ENCODE measurements around the gene RALGPS1.

RALGPS1 gene

GRCh38 chr9:126906091-126906490, 8.5 kb upstream of the RALGPS1 start:
- no peak for DNase-seq (ENCODE audit: low read depth)

DNA sequence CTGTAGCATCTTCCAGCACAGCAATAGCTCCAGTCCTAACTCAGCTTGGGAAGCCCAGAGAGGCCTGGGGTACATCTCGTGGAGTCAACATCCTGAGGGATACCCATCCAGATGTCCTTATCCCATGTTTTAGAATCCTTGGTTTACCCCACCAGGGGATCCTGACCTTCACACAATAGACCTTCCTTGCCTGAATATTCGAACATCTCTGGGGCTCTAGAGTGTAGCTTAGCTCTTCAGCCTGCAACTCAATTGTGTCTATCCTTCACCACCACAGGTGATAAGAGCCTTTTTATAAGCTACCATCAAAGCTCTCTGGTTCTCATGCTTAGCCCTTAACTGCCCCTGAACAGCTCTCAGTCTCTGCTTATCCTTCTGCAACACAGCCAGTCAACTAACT, 7.5 kb upstream of the RALGPS1 start:
- DNase-seq (ENCODE audit: low read depth): no peak

DNA sequence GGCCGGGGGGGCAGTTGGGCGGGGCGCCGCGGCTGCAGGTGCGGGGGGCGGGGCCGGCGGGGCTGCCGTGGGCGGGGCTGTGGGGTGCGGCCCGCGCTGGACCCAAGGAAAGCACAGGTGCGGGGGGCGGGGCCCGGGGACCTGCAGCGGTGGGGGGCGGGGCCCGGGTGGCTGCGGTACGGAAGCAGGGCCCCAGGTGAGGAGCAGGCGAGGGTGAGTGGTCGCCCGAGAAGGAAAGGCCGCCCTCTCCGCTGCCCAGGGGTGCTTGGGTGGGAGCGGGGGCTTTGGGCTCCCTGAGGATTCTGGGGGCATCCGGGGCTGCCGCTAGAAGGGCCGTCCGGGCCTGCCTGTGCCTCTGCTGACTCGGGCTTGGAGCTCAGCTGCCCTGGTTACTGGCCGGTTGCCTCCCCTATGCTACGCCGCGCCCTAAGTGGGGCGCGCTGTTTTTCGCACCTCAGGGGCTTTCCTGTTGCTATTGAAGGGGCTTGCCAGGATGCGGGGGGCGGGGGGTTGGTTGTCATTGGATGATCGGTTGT, 767 bp downstream of the RALGPS1 start:
- DNase-seq (ENCODE audit: low read depth): no peak

GRCh38 chr9:126915846-126916543, 1.4 kb downstream of the RALGPS1 start:
- DNase-seq (ENCODE audit: low read depth): no peak

- DNase-seq (ENCODE audit: low read depth): no peak
Measured at GRCh38 chr9:126916909-126917308, 2.3 kb downstream of the RALGPS1 start.

GRCh38 chr9:126919193-126919592, 4.6 kb downstream of the RALGPS1 start:
- no peak for DNase-seq (ENCODE audit: low read depth)

DNA sequence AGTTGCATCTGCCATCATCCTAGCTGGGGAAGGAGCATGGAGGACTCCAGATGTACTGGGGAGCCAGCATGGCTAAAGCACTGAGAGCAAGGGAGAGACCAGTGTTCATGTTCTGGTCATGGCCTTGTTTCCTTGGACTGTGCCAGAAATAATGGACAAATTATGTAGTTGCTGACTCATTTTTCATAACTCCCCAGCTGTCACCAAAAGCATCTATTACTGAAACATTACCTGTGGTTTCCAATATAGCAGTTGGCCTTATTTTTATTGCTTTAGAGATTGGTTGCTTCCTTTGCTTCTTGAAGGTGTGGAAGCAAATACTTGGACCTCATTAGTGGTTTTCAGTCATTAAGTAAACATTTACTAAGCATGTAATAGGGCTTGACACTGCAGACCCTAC, 11.3 kb downstream of the RALGPS1 start:
- no peak for DNase-seq (ENCODE audit: low read depth)

- no peak for DNase-seq (ENCODE audit: low read depth)
Measured at GRCh38 chr9:126926364-126926763, 11.8 kb downstream of the RALGPS1 start.

DNA sequence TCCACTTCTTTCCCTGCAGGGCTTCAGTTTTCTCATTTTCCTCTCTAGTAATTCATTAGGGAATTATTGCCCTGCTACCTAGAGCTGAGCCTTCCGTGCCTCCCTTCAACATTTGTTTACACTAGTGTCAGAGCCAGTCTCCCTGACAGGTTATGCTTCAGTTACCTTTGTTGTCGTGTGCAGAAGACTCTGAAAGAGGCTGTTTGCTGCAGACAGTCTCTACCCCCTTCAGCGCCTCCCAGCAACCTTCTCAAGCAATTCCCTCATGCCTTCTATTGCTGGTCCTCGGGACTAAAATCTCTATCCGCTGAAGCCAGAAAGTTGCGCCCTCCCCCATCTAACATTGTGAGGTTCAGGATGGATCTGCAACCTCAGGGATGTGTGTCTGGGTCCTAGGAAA, 12.8 kb downstream of the RALGPS1 start:
- no peak for DNase-seq (ENCODE audit: low read depth)

DNA sequence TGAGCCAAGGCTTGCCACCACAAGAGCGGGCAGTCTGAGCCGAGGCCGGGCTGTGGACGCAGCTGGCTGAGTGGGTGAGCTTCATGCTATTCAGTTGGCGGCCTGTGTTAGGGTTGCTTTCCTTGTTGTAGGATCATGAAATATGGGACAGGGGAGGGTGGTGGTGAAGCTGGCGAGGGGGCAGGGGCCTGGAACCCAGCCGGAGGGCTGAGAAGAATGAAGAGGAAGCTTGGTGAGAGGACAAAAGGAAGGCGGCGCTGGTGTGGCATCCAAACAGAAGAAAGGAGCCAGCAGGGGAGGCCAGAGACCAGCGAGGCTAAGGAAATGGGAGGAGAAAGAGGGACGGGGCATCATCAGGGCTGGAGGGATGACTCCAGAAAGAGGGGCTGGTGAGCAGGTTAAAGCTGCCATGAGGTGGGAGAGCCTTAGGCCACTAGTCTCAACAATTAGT, 18.3 kb downstream of the RALGPS1 start:
- no peak for DNase-seq (ENCODE audit: low read depth)

GRCh38 chr9:126933334-126933980, 18.9 kb downstream of the RALGPS1 start:
- DNase-seq (ENCODE audit: low read depth): no peak

DNA sequence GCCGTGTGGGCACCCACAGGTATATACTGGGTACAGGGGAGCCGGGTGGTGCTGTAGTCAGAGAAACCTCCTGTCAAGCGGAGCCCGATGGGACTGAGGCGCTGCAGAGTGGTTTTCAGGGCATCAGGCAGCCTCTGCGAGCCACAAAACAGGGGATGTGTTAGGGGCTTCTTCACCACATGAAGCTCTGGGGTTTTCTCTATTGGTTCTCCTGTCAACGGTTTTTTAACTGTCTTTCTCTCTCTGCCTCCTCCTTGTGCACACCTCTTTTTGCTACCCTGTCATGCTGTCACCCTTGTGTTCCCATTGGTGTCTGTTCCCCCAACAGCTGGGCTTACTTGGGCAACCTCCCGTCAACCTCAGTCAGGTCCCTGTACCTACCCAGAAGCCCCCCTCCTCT, 19.9 kb downstream of the RALGPS1 start:
- DNase-seq (ENCODE audit: low read depth): no peak

GRCh38 chr9:126935630-126936029, 21.0 kb downstream of the RALGPS1 start:
- DNase-seq (ENCODE audit: low read depth): no peak

DNA sequence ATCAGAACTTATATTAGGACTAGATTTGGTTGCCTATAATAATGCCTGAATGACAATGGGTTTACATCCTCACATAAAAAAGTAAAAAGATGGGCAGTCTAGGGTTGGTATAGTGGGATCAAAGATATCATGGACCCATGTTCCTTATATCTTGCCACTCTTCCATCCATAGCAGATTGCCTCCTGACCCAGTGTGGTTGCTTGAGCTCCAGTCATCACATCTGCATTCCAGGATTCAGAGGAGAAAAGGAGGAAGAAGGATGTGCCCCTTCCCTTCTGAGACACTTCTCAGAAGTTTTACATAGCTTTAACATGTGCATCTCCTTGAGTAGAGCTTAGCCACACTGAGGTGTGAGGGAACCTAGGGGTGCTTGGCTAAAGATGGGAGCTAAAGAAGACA, 22.9 kb downstream of the RALGPS1 start:
- DNase-seq (ENCODE audit: low read depth): no peak

DNA sequence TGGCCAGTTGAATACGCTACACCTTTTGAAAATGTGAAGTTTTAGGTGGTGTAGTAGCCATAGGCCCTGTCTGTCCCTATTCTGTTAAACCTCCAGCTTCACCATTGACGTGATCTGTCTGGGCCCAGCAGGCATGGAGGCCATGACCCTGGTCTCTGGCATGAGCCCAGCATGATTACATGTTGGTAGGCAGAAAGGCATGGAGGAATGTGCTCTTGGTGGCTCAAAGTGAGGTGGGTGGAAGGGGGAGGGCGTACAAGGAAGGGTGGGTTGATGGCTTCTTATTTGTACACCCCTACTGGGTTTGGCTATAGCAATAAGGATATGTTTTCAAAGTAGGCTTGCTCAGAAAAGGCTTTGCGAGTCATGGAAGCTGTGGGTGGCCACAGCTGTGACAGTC, 23.7 kb downstream of the RALGPS1 start:
- DNase-seq (ENCODE audit: low read depth): no peak

GRCh38 chr9:126939821-126940221, 25.2 kb downstream of the RALGPS1 start:
- DNase-seq (ENCODE audit: low read depth): no peak

- DNase-seq (ENCODE audit: low read depth): no peak
Measured at GRCh38 chr9:126942399-126942798, 27.8 kb downstream of the RALGPS1 start.

- DNase-seq (ENCODE audit: low read depth): no peak
Measured at GRCh38 chr9:126945682-126946081, 31.1 kb downstream of the RALGPS1 start.

DNA sequence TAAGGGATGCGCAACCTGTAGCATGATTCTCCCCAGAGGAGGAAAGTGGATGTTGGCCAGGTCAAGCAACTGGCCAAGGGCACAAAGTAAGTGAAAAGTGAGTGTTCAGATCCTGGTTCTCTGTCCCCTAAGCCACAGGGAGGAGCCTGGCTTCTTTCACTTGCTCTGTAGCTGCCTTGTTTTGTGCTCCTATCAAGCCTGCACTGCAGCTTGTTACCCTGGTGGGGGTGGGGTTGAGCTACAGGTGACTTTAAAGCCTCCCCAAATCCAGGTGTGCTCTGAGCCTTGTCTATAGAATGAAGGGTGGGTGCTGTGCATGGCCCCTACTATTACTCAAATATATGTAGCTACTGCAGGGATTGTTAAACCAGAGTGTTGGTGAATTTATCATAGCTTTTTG, 32.9 kb downstream of the RALGPS1 start:
- no peak for DNase-seq (ENCODE audit: low read depth)

DNA sequence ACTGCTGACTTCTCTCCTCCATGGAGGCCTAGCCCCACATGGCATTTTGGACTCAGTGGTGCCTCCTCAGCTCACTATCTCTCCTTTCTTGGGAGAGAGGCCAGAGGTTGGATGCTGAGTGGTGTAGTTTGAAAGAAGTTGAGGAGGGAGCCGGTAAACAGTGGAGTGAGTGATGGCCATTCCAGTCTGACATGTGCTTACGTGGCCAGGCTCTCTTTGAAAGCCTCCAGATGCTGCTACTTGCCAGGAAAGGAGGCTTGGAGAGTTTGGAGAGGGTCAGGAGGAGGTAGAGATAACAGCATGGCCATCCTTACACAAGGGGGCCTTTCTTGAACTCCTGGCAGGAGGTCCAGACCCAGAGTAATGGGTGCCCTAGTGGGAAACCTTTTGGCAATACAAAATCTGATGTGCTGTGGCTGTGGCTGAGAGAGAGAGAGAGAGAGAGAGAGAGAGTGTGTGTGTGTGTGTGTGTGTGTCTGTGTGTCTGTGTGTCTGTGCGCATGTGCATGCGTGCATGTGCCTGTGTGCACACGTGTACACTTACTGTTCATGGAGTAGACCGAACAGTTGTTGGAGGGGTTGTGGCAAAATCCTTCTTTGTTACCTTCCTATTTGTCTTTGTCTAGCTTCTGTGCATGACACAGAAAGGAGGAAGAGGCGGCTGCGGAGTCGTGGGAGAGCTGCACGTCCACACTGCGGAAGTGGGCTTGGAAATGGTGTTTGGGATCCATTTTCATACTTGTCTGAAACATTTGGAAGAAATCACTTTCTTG, 37.8 kb downstream of the RALGPS1 start:
- DNase-seq (ENCODE audit: low read depth): no peak

- peak; percentile 32 for DNase-seq (ENCODE audit: low read depth)
Measured at GRCh38 chr9:126953041-126953809, 38.6 kb downstream of the RALGPS1 start.

GRCh38 chr9:126955811-126956210, 41.2 kb downstream of the RALGPS1 start:
- no peak for DNase-seq (ENCODE audit: low read depth)

Measured in stromal cell of bone marrow (primary cell).